H1 (cell line): ENCODE data around the gene MYO5A. TPM values are rescaled to one million over a fixed set of nuclear protein-coding genes. Genes with fewer than 3 reads are reported as not detected.

ENCODE experiments used
- CTCF ChIA-PET: fragments of 300-600 bp; sonication (Branson Sonifier 250); formaldehyde crosslinking; loops from one replicate; lab custom pipeline; 2021; ENCODE audit not compliant: partially characterized antibody; lab: Charles Lee
- POLR2A ChIA-PET: fragments of 300-600 bp; sonication (Branson Sonifier 250); formaldehyde crosslinking; loops from one replicate; lab custom pipeline; 2021; ENCODE audit warnings: inconsistent platforms; ENCODE audit not compliant: partially characterized antibody; lab: Charles Lee
- DNase-seq, 2 experiments: peaks; one replicate each; pipeline versions ENCODE4 v3.0.0 to v3.0.0-alpha.2; 2010 to 2022; ENCODE audit warnings: low spot score in 2 of 2, low read depth in 1 of 2, mixed read lengths in 1 of 2
- FAIRE-seq: peaks from 2 replicates; lab custom pipeline; 2011; peaks lifted over from hg19 to GRCh38; lab: Jason Lieb, UNC
- H2AFZ ChIP-seq: 2 replicates; pipeline ENCODE4 v1.8.1; 2012; ENCODE audit warnings: low read length, inconsistent platforms
- H2AK5ac ChIP-seq: 2 replicates; pipeline ENCODE4 v1.6.1; 2013; ENCODE audit warnings: low read depth, low read length
- H2BK120ac ChIP-seq: replicated peaks from 2 replicates; pipeline ENCODE3; 2013; ENCODE audit warnings: low read depth, low read length, inconsistent platforms
- H2BK12ac ChIP-seq: 2 replicates; pipeline ENCODE4 v1.6.1; 2013; ENCODE audit warnings: low read depth, low read length
- H2BK15ac ChIP-seq: 2 replicates; pipeline ENCODE4 v1.6.1; 2013; ENCODE audit warnings: low read length
- H2BK20ac ChIP-seq: 2 replicates; pipeline ENCODE4 v1.6.1; 2013; ENCODE audit warnings: low read length
- H2BK5ac ChIP-seq: 2 replicates; pipeline ENCODE4 v1.6.1; 2013; ENCODE audit warnings: low read depth, low read length
- H3K14ac ChIP-seq: 2 replicates; pipeline ENCODE4 v1.6.1; 2013; ENCODE audit warnings: inconsistent platforms; ENCODE audit not compliant: insufficient read length
- H3K18ac ChIP-seq: 2 replicates; pipeline ENCODE4 v1.6.1; 2013; ENCODE audit warnings: low read length; ENCODE audit errors: extremely low read depth
- H3K23ac ChIP-seq: 2 replicates; pipeline ENCODE4 v1.6.1; 2013; ENCODE audit warnings: inconsistent platforms; ENCODE audit not compliant: insufficient read length
- H3K23me2 ChIP-seq: 2 replicates; pipeline ENCODE4 v1.6.1; 2013; ENCODE audit warnings: low read depth, low read length
- H3K27ac ChIP-seq: 2 replicates; pipeline ENCODE4 v1.6.1; 2011; ENCODE audit warnings: low read depth, low read length, inconsistent platforms
- H3K27me3 ChIP-seq, 4 experiments: replicated peaks in 1 of 4; 1 replicate in 1 of 4; 2 replicates in 3 of 4; pipeline versions ENCODE4 v1.6.1 to v1.8.1; 2011 to 2013; ENCODE audit warnings: low read length in 3 of 4, mild to moderate bottlenecking in 3 of 4, inconsistent platforms in 2 of 4, mixed read lengths in 2 of 4, moderate library complexity in 1 of 4; ENCODE audit not compliant: control insufficient read depth in 3 of 4, insufficient read depth in 3 of 4; ENCODE audit errors: extremely low read depth in 1 of 4
- H3K36me3 ChIP-seq, 4 experiments: 2 replicates each; pipeline versions ENCODE4 v1.6.1 to v1.8.1; 2011 to 2013; ENCODE audit warnings: mild to moderate bottlenecking in 4 of 4, low read length in 3 of 4, moderate library complexity in 2 of 4, control low read depth in 1 of 4, inconsistent platforms in 1 of 4; ENCODE audit not compliant: insufficient read depth in 4 of 4, control insufficient read depth in 2 of 4
- H3K4ac ChIP-seq: replicated peaks from 2 replicates; pipeline ENCODE3; 2013; ENCODE audit warnings: low read length, low read depth, mixed read lengths, inconsistent platforms; ENCODE audit not compliant: insufficient read length
- H3K4me1 ChIP-seq, 4 experiments: replicated peaks in 1 of 4; 1 replicate in 1 of 4; 2 replicates in 3 of 4; pipeline versions ENCODE4 v1.6.1 to v1.8.1; 2011 to 2013; ENCODE audit warnings: low read length in 3 of 4, inconsistent platforms in 2 of 4, mixed read lengths in 1 of 4; ENCODE audit not compliant: insufficient read depth in 4 of 4, control insufficient read depth in 3 of 4
- H3K4me2 ChIP-seq, 2 experiments: 2 replicates each; pipeline versions ENCODE4 v1.6.1 to v1.8.1; 2011 to 2013; ENCODE audit warnings: low read depth in 2 of 2, low read length in 2 of 2, control low read depth in 1 of 2, inconsistent platforms in 1 of 2, mild to moderate bottlenecking in 1 of 2; ENCODE audit not compliant: insufficient read depth in 1 of 2
- H3K4me3 ChIP-seq, 4 experiments: fragments of 200-600, 300-600 bp in 1 of 4; sonication (generic), shearing (Covaris generic), sonication (Bioruptor Twin) in 1 of 4; 2 replicates each; pipeline versions ENCODE4 v1.5.1 to v1.8.1; 2011 to 2016; ENCODE audit warnings: low read length in 4 of 4, low read depth in 3 of 4, control low read depth in 2 of 4, inconsistent platforms in 2 of 4, mild to moderate bottlenecking in 2 of 4, mixed read lengths in 1 of 4, moderate library complexity in 1 of 4; ENCODE audit not compliant: insufficient read depth in 2 of 4; ENCODE audit errors: extremely low read depth in 1 of 4
- H3K56ac ChIP-seq: replicated peaks from 2 replicates; pipeline ENCODE3; 2013; ENCODE audit warnings: low read depth, mild to moderate bottlenecking, mixed read lengths, low read length, inconsistent platforms; ENCODE audit not compliant: insufficient read length
- H3K79me1 ChIP-seq: 2 replicates; pipeline ENCODE4 v1.6.1; 2013; ENCODE audit warnings: low read depth, low read length, control low read depth
- H3K79me2 ChIP-seq, 2 experiments: 2 replicates each; pipeline versions ENCODE4 v1.6.1 to v1.8.1; 2012 to 2013; ENCODE audit warnings: low read length in 2 of 2, mild to moderate bottlenecking in 2 of 2, inconsistent platforms in 1 of 2; ENCODE audit not compliant: insufficient read depth in 2 of 2, control insufficient read depth in 1 of 2
- H3K9ac ChIP-seq, 4 experiments: replicated peaks in 1 of 4; 1 replicate in 1 of 4; 2 replicates in 3 of 4; pipeline versions ENCODE4 v1.6.1 to v1.8.1; 2011 to 2013; ENCODE audit warnings: low read depth in 3 of 4, low read length in 3 of 4, control low read depth in 2 of 4, mild to moderate bottlenecking in 2 of 4, moderate library complexity in 2 of 4, inconsistent platforms in 1 of 4; ENCODE audit errors: extremely low read depth in 1 of 4
- H3K9me3 ChIP-seq, 2 experiments: 2 replicates each; pipeline versions ENCODE4 v1.6.1 to v1.8.1; 2012 to 2013; ENCODE audit warnings: mild to moderate bottlenecking in 2 of 2, moderate library complexity in 2 of 2, control low read depth in 1 of 2, inconsistent platforms in 1 of 2, low read depth in 1 of 2, low read length in 1 of 2, mixed read lengths in 1 of 2; ENCODE audit not compliant: insufficient read depth in 2 of 2
- H4K20me1 ChIP-seq, 2 experiments: replicated peaks in 1 of 2; 2 replicates each; pipeline versions ENCODE3 to v1.8.1; 2011 to 2013; ENCODE audit warnings: inconsistent platforms in 2 of 2, low read length in 2 of 2, mild to moderate bottlenecking in 1 of 2; ENCODE audit not compliant: insufficient read depth in 2 of 2, control insufficient read depth in 1 of 2
- H4K5ac ChIP-seq: 2 replicates; pipeline ENCODE4 v1.6.1; 2013; ENCODE audit warnings: low read length, low read depth, mixed read lengths, inconsistent platforms; ENCODE audit not compliant: insufficient read length
- H4K8ac ChIP-seq: 2 replicates; pipeline ENCODE4 v1.8.0; 2013; ENCODE audit warnings: mild to moderate bottlenecking, moderate library complexity, low read length, inconsistent platforms; ENCODE audit not compliant: insufficient read depth; ENCODE audit errors: extremely low read depth
- H4K91ac ChIP-seq: replicated peaks from 2 replicates; pipeline ENCODE3; 2013; ENCODE audit warnings: low read length, mixed read lengths, inconsistent platforms; ENCODE audit not compliant: insufficient read length
- CBX8 ChIP-seq: fragments of 300-800, 300-1000 bp; sonication (generic); IDR thresholded peaks from 2 replicates; pipeline ENCODE4 v1.7.1; 2016; ENCODE audit warnings: low read depth, low read length, borderline replicate concordance
- FOSL1 ChIP-seq: IDR thresholded peaks from 2 replicates; pipeline ENCODE4 v1.6.1; 2011; ENCODE audit warnings: mild to moderate bottlenecking, low read depth, low read length, moderate library complexity; ENCODE audit not compliant: insufficient read depth
- POU5F1 ChIP-seq: IDR thresholded peaks from 2 replicates; pipeline ENCODE4 v1.6.1; 2011; ENCODE audit warnings: low read depth, mild to moderate bottlenecking, low read length, moderate library complexity
- RBBP5 ChIP-seq: IDR thresholded peaks from 2 replicates; pipeline ENCODE4 v1.7.1; 2012; ENCODE audit warnings: low read depth, mild to moderate bottlenecking, inconsistent platforms, low read length, moderate library complexity, borderline replicate concordance
- WGBS, 2 experiments: shearing (Covaris generic) in 1 of 2; methylation state at CpG; one replicate each; pipeline versions ENCODE4 v1.1.6 to v1.1.7; 2013 to 2015; ENCODE audit warnings: low lambda C conversion rate in 2 of 2, mixed read lengths in 2 of 2, inconsistent platforms in 1 of 2, low coverage in 1 of 2, missing lambda C conversion rate in 1 of 2; ENCODE audit not compliant: insufficient replicate concordance in 2 of 2, insufficient coverage in 1 of 2, insufficient read length in 1 of 2; ENCODE audit errors: extremely low coverage in 1 of 2, missing lambda C conversion rate in 1 of 2; 5-methylcytosine and 5-hydroxymethylcytosine counted together
- polyA plus RNA-seq, 7 experiments: library from polyadenylated mRNA; depleted of rRNA in 3 of 7; stranded (reverse) in 5 of 7; unstranded in 2 of 7; fragments of >200 nt in 5 of 7; fragments of 200-250 nt in 2 of 7; gene quantifications; 1 replicate in 5 of 7; 2 replicates in 1 of 7; 4 replicates in 1 of 7; pipeline versions ENCODE4 v1.2.1 to v1.2.3, GENCODE V29; 2011 to 2013; ENCODE audit warnings: missing spikeins in 2 of 7, mixed read lengths in 2 of 7
- total RNA-seq: library from RNA; stranded (reverse); fragmentation: NEBNext Ultra II Directional; extraction: Animal tissue kit (Norgen Biotek cat#: 25700); gene quantifications from 2 replicates; pipeline ENCODE4 v1.2.1, GENCODE V29; 2021

MYO5A gene
- total and polyA plus RNA-seq, 2 of the 8 experiments (the other 6 are each of a cell fraction or from before 2014, with no cell fraction given) = 11.4 to 24.7 TPM

- H3K23ac ChIP-seq = no peak overlapping the region
- no peak overlapping the region for H4K8ac ChIP-seq
- H2BK5ac ChIP-seq = no peak overlapping the region
- no peak overlapping the region for H3K56ac ChIP-seq
- peak overlapping the region in 3 of 4 experiments; percentile 57 to 78 (median 60); a peak in 5 of 8 replicates for H3K4me3 ChIP-seq
- no peak overlapping the region for H2BK15ac ChIP-seq
- peaks cover 7% of the 10 kb centered on the region; the same call in 1 of the 2 replicates for H3K23me2 ChIP-seq
- no peak for DNase-seq
- no peak overlapping the region for H3K4ac ChIP-seq
- no peaks in the 10 kb centered on the region; the same call in 1 of the 2 replicates for H3K79me1 ChIP-seq
- no peak overlapping the region for H2BK120ac ChIP-seq
- no peak overlapping the region for H3K14ac ChIP-seq
- no peak overlapping the region for H3K18ac ChIP-seq
- peaks cover 0 to 2% of the 10 kb centered on the region in 2 experiments for H4K20me1 ChIP-seq
- ChIA-PET CTCF (interaction anchor here (0.8 kb wide), 1 partner anchor 61 kb away, joined by 3 read pairs; no protein-coding TSS in a partner anchor), POLR2A (interaction anchor here (0.9 to 2.2 kb wide), 3 partner anchors 33 to 182 kb away, joined by 3 to 6 read pairs (median 4); partner anchors contain the start of gene ARPP19)
- H3K36me3 ChIP-seq = no peaks in the 10 kb centered on the region
- no peak overlapping the region for H2BK20ac ChIP-seq
- no peak overlapping the region for H2AFZ ChIP-seq
- H3K79me2 ChIP-seq = peaks cover 0 to 35% of the 10 kb centered on the region in 2 experiments; a peak in 3 of 4 replicates
- H3K27me3 ChIP-seq = peaks cover 6 to 29% (median 20%) of the 10 kb centered on the region in 4 experiments
- no peak overlapping the region for H2AK5ac ChIP-seq
- H4K91ac ChIP-seq = no peak overlapping the region
- H3K4me2 ChIP-seq = peak overlapping the region; percentile 97
- no peak overlapping the region for H3K27ac ChIP-seq
- no peak for FAIRE-seq
- no peak overlapping the region for H3K9ac ChIP-seq
- no peak overlapping the region for H2BK12ac ChIP-seq
- WGBS, 2 experiments = 81% methylated on average over 7 of the region's 7 CpGs; no CpG with 5 or more reads in 1 of the 2 experiments
- H3K9me3 ChIP-seq = no peaks in the 10 kb centered on the region
- H3K4me1 ChIP-seq = peaks cover 4 to 11% (median 7%) of the 10 kb centered on the region in 4 experiments; a peak in 6 of 7 replicates
- no peak overlapping the region for H4K5ac ChIP-seq
- TF ChIP-seq RBBP5 (no peak), FOSL1 (no peak), CBX8 (no peak), POU5F1 (no peak)
These were observed 1.3 kb downstream of the MYO5A start for GRCh38 chr15:52527196-52527910.
